ENCODE results near the gene BRI3BP.
"Not testable (repeated sequence)": the region's sequence is repeated elsewhere in the genome, so short reads cannot be mapped to it uniquely, and the experiment has no call there.

BRI3BP gene

DNA sequence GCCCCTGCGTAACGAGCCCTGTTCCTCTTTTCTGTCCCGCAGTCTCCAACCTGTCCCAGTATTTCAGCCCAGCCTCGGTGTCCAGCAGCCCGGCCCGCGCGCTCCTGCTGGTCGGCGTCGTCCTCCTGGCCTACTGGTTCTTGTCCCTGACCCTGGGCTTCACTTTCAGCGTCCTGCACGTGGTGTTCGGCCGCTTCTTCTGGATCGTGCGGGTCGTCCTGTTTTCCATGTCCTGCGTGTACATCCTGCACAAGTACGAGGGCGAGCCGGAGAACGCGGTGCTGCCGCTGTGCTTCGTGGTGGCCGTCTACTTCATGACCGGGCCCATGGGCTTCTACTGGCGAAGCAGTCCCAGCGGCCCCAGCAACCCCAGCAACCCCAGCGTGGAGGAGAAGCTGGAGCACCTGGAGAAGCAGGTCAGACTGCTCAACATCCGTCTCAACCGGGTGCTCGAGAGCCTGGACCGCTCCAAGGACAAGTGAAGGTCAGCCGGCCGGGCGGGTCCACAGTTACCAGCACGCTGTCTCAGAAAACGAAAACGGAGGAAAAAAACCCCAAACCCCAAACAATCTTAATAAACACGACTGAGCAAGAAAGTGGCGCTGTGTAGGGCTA is 31.6 kb downstream of the BRI3BP start:
- no peaks in the 10 kb centered on the region for H3K9me3 Mint-ChIP-seq

GRCh38 chr12:125025606-125026235 is 32.3 kb downstream of the BRI3BP start:
- Mint-ChIP-seq H3K9me3 (no peaks in the 10 kb centered on the region), H3K27me3 (no peaks in the 10 kb centered on the region), H3K27ac (no peak overlapping the region), H3K36me3 (ENCODE audit: low read depth) (peaks cover 54% of the 10 kb centered on the region), H3K4me1 (ENCODE audit: low read depth) (no peaks in the 10 kb centered on the region), H3K4me3 (no peak overlapping the region)

More for the DNA sequence above, 31.6 kb downstream of the BRI3BP start:
- peaks cover 56% of the 10 kb centered on the region for H3K36me3 Mint-ChIP-seq (ENCODE audit: low read depth)
- no peak overlapping the region for H3K27ac Mint-ChIP-seq
- H3K4me1 Mint-ChIP-seq (ENCODE audit: low read depth) = no peaks in the 10 kb centered on the region
- no peak overlapping the region for H3K4me3 Mint-ChIP-seq
- H3K27me3 Mint-ChIP-seq = no peaks in the 10 kb centered on the region

DNA sequence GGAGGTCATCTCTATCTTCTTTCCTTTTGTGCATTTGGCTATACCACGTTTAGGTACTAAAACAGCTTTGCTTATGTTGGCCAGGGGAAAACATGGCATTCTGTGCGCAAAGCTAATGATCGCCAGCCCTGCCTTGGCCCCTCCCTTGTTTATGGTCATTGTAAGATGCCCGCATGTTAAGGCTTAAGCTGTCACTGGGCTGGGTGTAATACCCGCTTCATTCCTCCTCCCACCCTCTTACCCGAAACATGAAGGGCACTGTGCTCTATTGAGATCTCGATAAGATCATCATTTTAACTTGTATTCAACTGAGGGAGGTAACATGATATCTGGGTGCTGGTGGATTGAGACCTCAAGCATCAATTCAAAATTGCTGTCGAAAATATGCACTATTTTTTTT is 34.7 kb downstream of the BRI3BP start:
- H3K4me3 Mint-ChIP-seq = no peak overlapping the region
- H3K4me1 Mint-ChIP-seq (ENCODE audit: low read depth) = no peaks in the 10 kb centered on the region
- no peaks in the 10 kb centered on the region for H3K27me3 Mint-ChIP-seq
- H3K36me3 Mint-ChIP-seq (ENCODE audit: low read depth) = peaks cover 35% of the 10 kb centered on the region
- H3K9me3 Mint-ChIP-seq = no peaks in the 10 kb centered on the region
- H3K27ac Mint-ChIP-seq = no peak overlapping the region

- no peaks in the 10 kb centered on the region for H3K27me3 Mint-ChIP-seq
- H3K27ac Mint-ChIP-seq = no peak overlapping the region
- H3K4me3 Mint-ChIP-seq = no peak overlapping the region
Measured at GRCh38 chr12:125029761-125030358, 36.4 kb downstream of the BRI3BP start.

DNA sequence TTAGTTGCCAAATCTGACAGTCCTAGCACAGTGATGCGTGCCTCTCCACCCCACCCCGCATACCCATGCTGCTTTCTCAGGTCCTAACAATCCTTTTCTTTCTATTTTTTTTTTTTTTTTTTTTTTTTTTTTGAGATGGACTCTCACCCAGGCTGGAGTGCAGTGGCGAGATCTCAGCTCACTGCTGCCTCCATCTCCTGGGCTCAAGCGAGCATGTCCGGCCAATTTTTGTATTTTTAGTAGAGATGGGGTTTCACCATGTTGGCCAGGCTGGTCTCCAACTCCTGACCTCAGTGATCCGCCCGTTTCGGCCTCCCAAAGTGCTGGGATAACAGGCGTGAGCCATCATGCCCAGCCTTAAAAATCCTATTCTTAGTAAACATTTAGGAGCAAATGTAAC is 38.0 kb downstream of the BRI3BP start:
- H3K4me1 Mint-ChIP-seq (ENCODE audit: low read depth); H3K27ac Mint-ChIP-seq; H3K9me3 Mint-ChIP-seq; H3K36me3 Mint-ChIP-seq (ENCODE audit: low read depth); H3K4me3 Mint-ChIP-seq; H3K27me3 Mint-ChIP-seq: not testable (repeated sequence)

More at GRCh38 chr12:125029761-125030358, 36.4 kb downstream of the BRI3BP start:
- H3K9me3 Mint-ChIP-seq = peaks cover 1% of the 10 kb centered on the region
- peaks cover 23% of the 10 kb centered on the region for H3K36me3 Mint-ChIP-seq (ENCODE audit: low read depth)
- no peaks in the 10 kb centered on the region for H3K4me1 Mint-ChIP-seq (ENCODE audit: low read depth)

DNA sequence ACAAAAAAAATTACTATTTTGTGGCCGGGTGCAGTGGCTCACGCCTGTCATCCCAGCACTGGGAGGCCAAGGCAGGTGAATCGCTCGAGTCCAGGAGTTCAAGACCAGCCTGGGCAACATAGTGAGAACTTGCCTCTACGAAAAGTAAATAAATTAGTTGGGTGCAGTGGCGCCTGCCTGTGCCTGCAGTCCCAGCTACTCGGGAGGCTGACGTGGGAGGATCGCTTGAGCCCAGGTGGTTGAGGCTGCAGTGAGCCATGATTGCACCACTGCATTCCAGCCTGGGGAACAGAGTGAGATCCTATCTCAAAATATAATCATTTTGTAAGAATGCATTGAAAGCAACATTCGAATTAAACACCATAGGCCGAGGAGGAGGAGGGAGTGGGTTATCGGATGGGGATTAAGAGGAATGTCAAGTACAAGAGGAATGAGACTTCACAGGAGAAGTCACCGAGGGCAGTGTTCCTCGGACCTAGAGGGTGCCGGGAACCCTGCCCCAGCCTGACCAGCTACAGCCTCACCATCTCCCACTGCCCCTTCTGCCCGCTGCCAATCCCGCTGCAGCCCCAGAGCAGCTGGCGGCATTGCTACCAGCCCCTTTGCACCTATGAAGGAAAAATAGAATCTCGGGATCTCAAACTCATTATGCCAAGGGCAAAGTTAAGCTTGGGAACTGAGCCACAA is 39.2 kb downstream of the BRI3BP start:
- H3K9me3 Mint-ChIP-seq = peaks cover 4% of the 10 kb centered on the region
- H3K4me1 Mint-ChIP-seq (ENCODE audit: low read depth) = no peaks in the 10 kb centered on the region
- no peak overlapping the region for H3K27ac Mint-ChIP-seq
- no peak overlapping the region for H3K4me3 Mint-ChIP-seq
- peaks cover 9% of the 10 kb centered on the region for H3K36me3 Mint-ChIP-seq (ENCODE audit: low read depth)
- no peaks in the 10 kb centered on the region for H3K27me3 Mint-ChIP-seq

DNA sequence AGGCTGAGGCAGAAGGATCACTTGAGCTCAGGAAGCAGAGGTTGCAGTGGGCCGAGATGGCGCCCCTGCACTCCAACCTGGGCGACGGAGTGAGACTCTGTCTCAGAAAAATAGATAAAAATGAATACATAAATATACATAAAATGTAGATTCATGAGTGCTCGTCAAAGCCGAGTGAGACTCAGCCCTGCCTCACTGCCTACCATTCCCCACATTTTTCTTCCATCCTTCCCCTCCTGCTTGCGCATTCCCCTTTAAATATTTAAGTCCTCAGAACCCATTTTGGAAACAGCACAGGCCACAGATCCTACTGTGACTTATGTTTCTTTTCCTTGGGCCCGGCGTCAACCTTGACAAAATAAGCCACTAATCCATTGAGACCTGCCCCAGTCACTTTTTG is 39.8 kb downstream of the BRI3BP start:
- H3K27ac Mint-ChIP-seq = no peak overlapping the region
- no peak overlapping the region for H3K4me3 Mint-ChIP-seq
- H3K36me3 Mint-ChIP-seq (ENCODE audit: low read depth) = peaks cover 4% of the 10 kb centered on the region
- peaks cover 4% of the 10 kb centered on the region for H3K9me3 Mint-ChIP-seq
- H3K4me1 Mint-ChIP-seq (ENCODE audit: low read depth) = no peaks in the 10 kb centered on the region
- H3K27me3 Mint-ChIP-seq = no peaks in the 10 kb centered on the region

DNA sequence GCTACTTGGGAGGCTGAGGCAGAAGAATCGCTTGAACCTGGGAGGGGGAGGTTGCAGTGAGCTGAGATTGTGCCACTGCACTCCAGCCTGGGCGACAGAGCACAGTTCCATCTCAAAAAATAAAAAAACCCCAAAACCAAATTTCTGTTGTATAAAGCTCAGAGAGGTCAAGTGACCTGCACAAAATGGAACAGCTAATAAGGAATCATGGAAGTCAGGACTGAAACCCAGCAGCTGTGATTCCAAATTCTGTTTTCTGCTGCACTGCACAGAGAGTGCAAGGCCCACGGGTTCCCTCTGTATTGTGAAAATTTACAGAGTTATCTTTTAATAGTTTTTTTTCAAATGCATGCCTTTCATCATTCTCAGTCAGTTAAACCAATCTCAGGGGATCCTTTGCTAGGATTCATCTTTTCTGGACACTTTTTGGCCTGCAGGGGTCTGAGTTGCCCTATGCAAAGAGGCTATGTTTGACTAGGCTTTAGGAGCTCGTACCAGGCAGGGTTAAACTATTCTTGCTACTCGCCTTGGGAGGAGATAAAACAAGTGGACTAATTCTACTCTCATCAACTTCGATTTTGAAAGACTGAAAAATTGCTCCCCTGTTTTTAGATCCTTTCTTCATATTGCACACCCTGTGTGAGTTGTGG is 45.7 kb downstream of the BRI3BP start:
- no peaks in the 10 kb centered on the region for H3K4me1 Mint-ChIP-seq (ENCODE audit: low read depth)
- peaks cover 4% of the 10 kb centered on the region for H3K9me3 Mint-ChIP-seq
- H3K4me3 Mint-ChIP-seq = no peak overlapping the region
- no peaks in the 10 kb centered on the region for H3K36me3 Mint-ChIP-seq (ENCODE audit: low read depth)
- H3K27ac Mint-ChIP-seq = no peak overlapping the region
- no peaks in the 10 kb centered on the region for H3K27me3 Mint-ChIP-seq

DNA sequence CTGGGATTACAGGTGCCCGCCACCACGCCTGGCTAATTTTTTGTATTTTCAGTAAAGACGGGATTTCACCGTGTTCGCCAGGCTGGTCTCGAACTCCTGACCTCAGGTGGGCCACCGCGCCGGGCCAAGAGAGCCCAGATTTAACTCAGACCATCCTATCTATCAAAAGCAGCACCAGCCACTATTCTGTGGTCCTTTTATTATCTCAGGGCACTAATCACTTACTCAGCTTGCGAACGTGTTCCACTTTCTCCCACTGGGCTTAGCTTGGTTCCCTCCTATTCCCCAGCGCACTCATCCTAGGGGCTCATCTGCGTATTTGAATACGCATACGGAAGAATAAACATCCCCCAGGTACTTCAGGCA is 55.6 kb downstream of the BRI3BP start:
- peak overlapping the region; percentile 85 for H3K4me3 Mint-ChIP-seq
- H3K4me1 Mint-ChIP-seq (ENCODE audit: low read depth) = peaks cover 18% of the 10 kb centered on the region
- no peaks in the 10 kb centered on the region for H3K9me3 Mint-ChIP-seq
- peak overlapping the region; percentile 51 for H3K27ac Mint-ChIP-seq
- no peaks in the 10 kb centered on the region for H3K27me3 Mint-ChIP-seq
- H3K36me3 Mint-ChIP-seq (ENCODE audit: low read depth) = no peaks in the 10 kb centered on the region

DNA sequence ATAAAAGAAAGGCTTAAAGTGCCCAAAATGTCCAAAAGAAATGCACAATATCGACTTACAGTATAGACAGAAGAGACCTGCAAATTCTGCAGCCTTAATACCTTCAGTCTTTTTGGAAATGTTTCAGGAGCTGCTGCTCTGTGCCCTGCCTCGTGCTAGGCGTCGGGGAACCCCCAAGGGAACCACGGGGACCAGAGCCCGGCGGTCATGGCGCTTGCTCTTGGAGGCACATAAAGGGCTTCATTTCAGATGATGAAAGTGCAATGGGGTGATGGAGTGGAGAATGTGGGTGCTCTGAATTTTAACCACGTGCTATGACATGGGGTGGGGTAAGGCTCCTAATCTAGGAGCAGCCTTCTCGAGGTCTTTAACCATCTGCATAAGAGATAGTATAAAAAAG is 57.0 kb downstream of the BRI3BP start:
- peaks cover 18% of the 10 kb centered on the region for H3K4me1 Mint-ChIP-seq (ENCODE audit: low read depth)
- peak overlapping the region; percentile 85 for H3K4me3 Mint-ChIP-seq
- peaks cover 4% of the 10 kb centered on the region for H3K27me3 Mint-ChIP-seq
- H3K27ac Mint-ChIP-seq = no peak overlapping the region
- no peaks in the 10 kb centered on the region for H3K36me3 Mint-ChIP-seq (ENCODE audit: low read depth)
- no peaks in the 10 kb centered on the region for H3K9me3 Mint-ChIP-seq

DNA sequence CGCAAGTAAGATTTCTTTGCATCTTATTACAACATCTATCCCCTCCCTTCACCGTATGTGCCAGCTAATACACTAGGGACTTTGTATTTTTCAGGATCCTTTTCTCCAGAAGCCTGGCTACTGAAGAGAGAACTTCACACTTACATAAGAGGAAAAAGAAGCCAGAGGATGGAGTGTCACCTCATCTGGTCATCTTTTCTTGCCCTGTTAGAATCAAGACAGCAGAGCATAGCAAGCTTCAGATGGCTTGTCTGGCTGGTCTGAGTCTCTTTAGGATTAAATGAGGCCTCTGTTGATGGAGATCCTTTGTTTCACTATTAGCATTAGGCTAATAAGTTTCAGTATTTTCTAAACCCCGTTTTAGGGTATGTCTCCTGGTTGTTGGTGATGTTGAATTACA is 57.4 kb downstream of the BRI3BP start:
- Mint-ChIP-seq H3K9me3 (no peaks in the 10 kb centered on the region), H3K4me3 (no peak overlapping the region), H3K27ac (no peak overlapping the region), H3K4me1 (ENCODE audit: low read depth) (peaks cover 18% of the 10 kb centered on the region), H3K36me3 (ENCODE audit: low read depth) (no peaks in the 10 kb centered on the region), H3K27me3 (peaks cover 4% of the 10 kb centered on the region)

DNA sequence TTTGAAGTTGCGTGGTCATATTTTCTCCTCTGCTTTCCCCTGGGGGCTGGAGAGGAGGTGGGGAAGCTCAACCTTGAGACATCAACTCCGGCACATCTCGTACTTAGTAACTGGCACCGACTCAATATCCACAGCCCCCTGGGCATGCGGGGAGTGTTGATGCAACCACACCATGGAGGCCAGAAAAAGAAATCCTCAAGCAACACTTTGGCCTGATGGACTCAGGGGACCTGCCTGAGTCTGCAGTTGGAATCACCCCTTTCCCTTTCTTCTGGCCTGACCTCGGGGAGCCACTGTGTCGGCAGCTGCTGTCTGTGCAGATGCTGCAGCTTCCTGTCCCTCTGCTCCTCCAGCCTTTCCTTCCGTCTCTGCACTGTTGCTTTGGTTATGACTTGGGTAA is 60.4 kb downstream of the BRI3BP start:
- Mint-ChIP-seq H3K27me3 (peaks cover 12% of the 10 kb centered on the region), H3K36me3 (ENCODE audit: low read depth) (no peaks in the 10 kb centered on the region), H3K27ac (no peak overlapping the region), H3K4me3 (no peak overlapping the region), H3K4me1 (ENCODE audit: low read depth) (peaks cover 15% of the 10 kb centered on the region), H3K9me3 (no peaks in the 10 kb centered on the region)

- H3K4me1 Mint-ChIP-seq (ENCODE audit: low read depth) = peaks cover 1% of the 10 kb centered on the region
- peaks cover 12% of the 10 kb centered on the region for H3K27me3 Mint-ChIP-seq
- H3K36me3 Mint-ChIP-seq (ENCODE audit: low read depth) = no peaks in the 10 kb centered on the region
- H3K4me3 Mint-ChIP-seq = no peak overlapping the region
- H3K27ac Mint-ChIP-seq = no peak overlapping the region
- H3K9me3 Mint-ChIP-seq = no peaks in the 10 kb centered on the region
Measured at GRCh38 chr12:125055591-125055990, 62.1 kb downstream of the BRI3BP start.

- no peaks in the 10 kb centered on the region for H3K9me3 Mint-ChIP-seq
- H3K27me3 Mint-ChIP-seq = peaks cover 12% of the 10 kb centered on the region
- H3K36me3 Mint-ChIP-seq (ENCODE audit: low read depth) = no peaks in the 10 kb centered on the region
- no peaks in the 10 kb centered on the region for H3K4me1 Mint-ChIP-seq (ENCODE audit: low read depth)
- no peak overlapping the region for H3K4me3 Mint-ChIP-seq
- H3K27ac Mint-ChIP-seq = no peak overlapping the region
Measured at GRCh38 chr12:125056306-125056705, 62.9 kb downstream of the BRI3BP start.

DNA sequence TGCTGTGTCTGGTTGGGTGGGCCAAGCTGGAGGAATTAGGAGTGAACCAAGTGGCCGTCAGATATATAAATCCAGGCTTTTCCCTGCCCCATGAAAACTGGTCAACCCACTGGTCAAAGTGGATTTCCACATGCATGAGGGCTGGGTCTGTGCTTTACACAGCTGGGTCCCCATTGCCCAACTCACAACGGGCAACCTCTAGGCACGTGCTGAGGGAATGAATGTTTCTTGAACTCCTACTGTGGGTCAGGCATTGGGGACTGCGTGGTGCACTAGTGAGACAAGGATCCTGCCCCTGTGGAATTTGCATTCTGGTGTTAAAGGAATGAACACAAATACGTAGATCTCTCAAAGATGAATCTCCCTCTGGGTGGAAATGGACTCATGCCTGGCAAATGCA is 64.3 kb downstream of the BRI3BP start:
- H3K4me3 Mint-ChIP-seq = no peak overlapping the region
- H3K27me3 Mint-ChIP-seq = peaks cover 16% of the 10 kb centered on the region
- H3K4me1 Mint-ChIP-seq (ENCODE audit: low read depth) = no peaks in the 10 kb centered on the region
- H3K27ac Mint-ChIP-seq = no peak overlapping the region
- H3K9me3 Mint-ChIP-seq = no peaks in the 10 kb centered on the region
- no peaks in the 10 kb centered on the region for H3K36me3 Mint-ChIP-seq (ENCODE audit: low read depth)

Measured in stimulated activated naive CD8-positive, alpha-beta T cell treated with anti-CD3 and anti-CD28 coated beads, Interleukin-15, Interleukin-2, amounts not matched to agents 100 ng/mL and 50 ng/mL, for 24 hours (primary cell).